UCSD-AML1 (cell line): ENCODE results near the gene KMT5C.

Source experiments
- DNase-seq: peaks from one replicate; lab custom pipeline; 2025; ENCODE audit not compliant: unreplicated experiment; lab: John Stamatoyannopoulos, UW

The KMT5C gene

GRCh38 chr19:55339105-55339888 lies at the start of gene KMT5C:
Gene KMT5C, plus strand, starts transcription at chr19:55339876. Its CDS starts 2,061 bp downstream, at chr19:55341937.
- peak; percentile 100 for DNase-seq

GRCh38 chr19:55297267-55297666 lies 42.4 kb upstream of the KMT5C start:
- peak; percentile 66 for DNase-seq

GRCh38 chr19:55299991-55300390 lies 39.7 kb upstream of the KMT5C start:
- DNase-seq, result no peak

GRCh38 chr19:55300886-55301458 lies 38.7 kb upstream of the KMT5C start:
- no peak for DNase-seq

- DNase-seq, result peak; percentile 90
Measured at GRCh38 chr19:55301459-55302317, 38.0 kb upstream of the KMT5C start.

GRCh38 chr19:55302318-55302703 lies 37.4 kb upstream of the KMT5C start:
- no peak for DNase-seq

- no peak for DNase-seq
Measured at GRCh38 chr19:55303477-55303876, 36.2 kb upstream of the KMT5C start.

- DNase-seq, result peak; percentile 42
Measured at GRCh38 chr19:55304279-55304978, 35.2 kb upstream of the KMT5C start.

GRCh38 chr19:55304980-55305379 lies 34.7 kb upstream of the KMT5C start:
- no peak for DNase-seq

GRCh38 chr19:55305491-55305890 lies 34.2 kb upstream of the KMT5C start:
- DNase-seq, result peak; percentile 52

GRCh38 chr19:55305983-55306562 lies 33.6 kb upstream of the KMT5C start:
- DNase-seq, result peak; percentile 49

GRCh38 chr19:55306712-55307111 lies 33.0 kb upstream of the KMT5C start:
- DNase-seq, result no peak

GRCh38 chr19:55308281-55308680 lies 31.4 kb upstream of the KMT5C start:
- DNase-seq, result no peak

- no peak for DNase-seq
Measured at GRCh38 chr19:55309448-55309847, 30.2 kb upstream of the KMT5C start.

GRCh38 chr19:55310498-55310897 lies 29.2 kb upstream of the KMT5C start:
- DNase-seq, result no peak

GRCh38 chr19:55311397-55311796 lies 28.3 kb upstream of the KMT5C start:
- no peak for DNase-seq

GRCh38 chr19:55311797-55312196 lies 27.9 kb upstream of the KMT5C start:
- DNase-seq, result no peak

- no peak for DNase-seq
Measured at GRCh38 chr19:55312621-55313512, 26.8 kb upstream of the KMT5C start.

- no peak for DNase-seq
Measured at GRCh38 chr19:55314396-55314795, 25.3 kb upstream of the KMT5C start.
